GM18498 (cell line): Measurements from ENCODE around the gene ARMC5.
"Not testable (repeated sequence)": the region's sequence is repeated elsewhere in the genome, so short reads cannot be mapped to it uniquely, and the experiment has no call there.

Experiments
- ATAC-seq: cut with Tn5 transposase; IDR thresholded peaks from one replicate; pipeline ENCODE4 v1.9.1; 2021; ENCODE audit warnings: mild to moderate bottlenecking, moderate library complexity; ENCODE audit not compliant: unreplicated experiment

The ARMC5 gene

DNA sequence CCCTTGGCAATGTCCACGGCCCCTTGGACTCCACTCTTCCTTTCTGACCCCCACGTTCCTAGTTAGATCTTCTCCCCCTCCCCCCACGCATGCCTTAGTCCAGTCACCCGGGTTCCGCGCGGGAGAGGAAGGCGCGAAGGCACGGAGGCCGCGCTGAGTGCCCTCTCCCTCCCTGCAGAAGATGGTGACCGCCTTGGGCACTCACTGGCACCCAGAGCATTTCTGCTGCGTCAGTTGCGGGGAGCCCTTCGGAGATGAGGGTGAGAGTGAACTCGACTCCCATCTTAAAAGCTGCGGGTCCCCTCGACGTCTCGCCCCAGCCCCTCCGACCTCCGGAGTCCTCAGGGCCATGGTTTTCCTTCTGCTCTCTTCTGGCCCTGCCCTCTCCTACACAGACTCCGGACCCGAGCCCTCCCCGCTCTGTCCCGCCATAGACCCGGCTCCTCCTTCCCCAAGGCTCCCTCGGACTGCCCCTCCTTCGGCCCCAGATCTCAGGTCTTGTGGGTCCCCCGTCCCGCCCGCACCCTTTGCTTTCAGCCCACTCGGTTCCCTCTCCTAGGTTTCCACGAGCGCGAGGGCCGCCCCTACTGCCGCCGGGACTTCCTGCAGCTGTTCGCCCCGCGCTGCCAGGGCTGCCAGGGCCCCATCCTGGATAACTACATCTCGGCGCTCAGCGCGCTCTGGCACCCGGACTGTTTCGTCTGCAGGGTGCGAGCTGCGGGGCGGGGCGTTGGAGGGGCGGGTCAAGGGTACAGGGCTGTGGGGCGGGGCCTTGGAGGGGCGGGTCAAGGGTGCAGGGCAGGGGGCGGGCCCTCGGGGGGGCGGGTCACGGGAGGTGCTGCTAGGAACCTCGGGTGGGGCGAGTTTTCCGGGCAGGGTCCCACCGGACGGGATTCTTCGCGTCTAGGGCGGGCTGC, 17.3 kb downstream of the ARMC5 start:
- peak; percentile 63 for ATAC-seq

DNA sequence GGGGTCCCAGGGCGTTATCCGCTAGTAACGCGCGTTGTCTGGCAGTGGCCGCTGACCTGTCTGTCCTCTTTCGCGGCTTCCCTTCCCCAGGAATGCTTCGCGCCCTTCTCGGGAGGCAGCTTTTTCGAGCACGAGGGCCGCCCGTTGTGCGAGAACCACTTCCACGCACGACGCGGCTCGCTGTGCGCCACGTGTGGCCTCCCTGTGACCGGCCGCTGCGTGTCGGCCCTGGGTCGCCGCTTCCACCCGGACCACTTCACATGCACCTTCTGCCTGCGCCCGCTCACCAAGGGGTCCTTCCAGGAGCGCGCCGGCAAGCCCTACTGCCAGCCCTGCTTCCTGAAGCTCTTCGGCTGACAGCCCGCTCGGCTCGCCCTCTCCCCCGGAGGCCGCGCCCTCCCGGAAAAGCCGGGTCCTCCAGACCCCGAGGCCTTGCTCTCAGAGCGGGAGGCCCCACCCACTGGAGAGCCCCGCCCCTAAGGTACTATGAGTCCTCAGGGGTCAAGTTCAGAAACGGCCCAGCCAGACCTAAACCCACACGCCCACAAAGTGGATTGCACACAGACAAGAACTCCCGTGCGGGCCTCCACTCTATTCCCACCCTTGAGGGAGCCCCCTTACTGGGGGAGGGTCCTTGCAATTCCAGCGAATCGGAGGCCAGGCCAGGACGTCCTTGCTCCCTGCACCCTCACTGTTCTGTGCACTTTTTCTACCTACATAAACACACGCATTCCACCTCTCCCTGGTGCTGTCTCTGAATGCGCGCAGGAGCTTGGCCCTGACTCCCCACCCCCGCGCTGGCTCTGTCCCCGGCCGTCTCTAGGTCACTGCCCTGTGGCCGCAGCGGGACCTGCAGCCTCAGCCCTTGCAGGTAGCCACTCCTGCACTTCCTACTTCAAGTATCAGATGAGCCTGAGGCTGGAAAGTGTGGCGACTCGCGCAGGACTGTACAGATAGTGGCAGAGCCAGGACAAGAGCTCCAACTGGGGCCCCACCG, 18.2 kb downstream of the ARMC5 start:
- peak; percentile 30 for ATAC-seq

DNA sequence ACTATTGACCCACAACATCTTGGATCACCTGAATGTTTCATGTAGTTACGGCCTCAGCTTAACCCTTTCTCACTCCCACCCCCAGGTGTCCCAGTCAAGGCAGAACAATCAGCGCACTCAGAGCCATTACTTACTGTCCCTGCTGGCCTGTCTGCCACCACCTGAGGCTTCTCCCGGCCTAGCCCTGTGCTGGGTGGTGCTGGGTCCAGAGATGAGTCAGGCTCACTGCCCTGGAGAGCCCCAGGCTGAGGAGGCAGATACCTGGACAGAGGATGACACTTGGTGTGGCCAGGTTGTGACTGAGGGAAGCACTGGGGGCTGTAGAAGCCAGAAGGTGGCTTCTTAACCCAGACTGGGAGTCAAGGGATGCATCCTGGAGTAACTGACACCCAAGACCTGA, 19.7 kb downstream of the ARMC5 start:
- ATAC-seq: no peak

DNA sequence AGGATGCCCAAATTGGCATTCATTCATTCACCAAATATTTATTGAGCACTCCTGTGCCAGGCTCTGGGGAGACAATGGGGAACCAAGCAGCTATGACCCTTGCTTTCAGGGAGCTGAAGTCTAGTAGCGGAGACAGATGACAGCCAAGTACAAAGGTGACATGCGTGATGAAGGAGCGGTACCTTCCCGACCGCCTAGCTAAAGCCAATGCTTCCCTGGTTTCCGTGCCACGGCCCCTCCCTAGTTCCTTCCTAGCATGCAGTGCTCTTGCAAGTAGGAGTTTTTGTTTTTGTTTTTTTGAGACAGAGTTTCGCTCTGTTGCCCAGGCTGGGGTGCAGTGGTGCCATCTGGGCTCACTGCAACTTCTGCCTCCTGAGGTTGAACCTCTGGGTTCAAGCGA, 20.4 kb downstream of the ARMC5 start:
- ATAC-seq: no peak

GRCh38 chr16:31480851-31481536, 21.7 kb downstream of the ARMC5 start:
- ATAC-seq: no peak

- no peak for ATAC-seq
Measured at GRCh38 chr16:31483081-31483480, 23.8 kb downstream of the ARMC5 start, which contains the start of gene SLC5A2. Gene SLC5A2, plus strand, starts transcription at chr16:31483123. Its CDS starts 14 bp downstream, at chr16:31483137.

DNA sequence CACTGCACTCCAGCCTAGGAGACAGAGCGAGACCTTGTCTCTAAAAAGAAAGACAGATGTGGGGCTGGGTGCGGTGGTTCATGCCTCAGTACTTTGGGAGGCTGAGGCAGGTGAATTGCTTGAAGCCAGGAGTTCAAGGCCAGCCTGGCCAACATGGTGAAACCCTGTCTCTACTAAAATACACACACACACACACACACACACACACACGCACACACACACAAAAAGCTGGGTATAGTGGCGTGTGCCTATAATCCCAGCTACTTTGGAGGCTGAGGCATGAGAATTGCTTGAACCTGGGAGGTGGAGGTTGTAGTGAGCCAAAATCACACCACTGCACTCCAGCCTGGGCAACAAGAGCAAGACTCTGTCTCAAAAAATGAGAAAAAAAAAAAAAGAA, 24.7 kb downstream of the ARMC5 start:
- not testable (repeated sequence) for ATAC-seq

DNA sequence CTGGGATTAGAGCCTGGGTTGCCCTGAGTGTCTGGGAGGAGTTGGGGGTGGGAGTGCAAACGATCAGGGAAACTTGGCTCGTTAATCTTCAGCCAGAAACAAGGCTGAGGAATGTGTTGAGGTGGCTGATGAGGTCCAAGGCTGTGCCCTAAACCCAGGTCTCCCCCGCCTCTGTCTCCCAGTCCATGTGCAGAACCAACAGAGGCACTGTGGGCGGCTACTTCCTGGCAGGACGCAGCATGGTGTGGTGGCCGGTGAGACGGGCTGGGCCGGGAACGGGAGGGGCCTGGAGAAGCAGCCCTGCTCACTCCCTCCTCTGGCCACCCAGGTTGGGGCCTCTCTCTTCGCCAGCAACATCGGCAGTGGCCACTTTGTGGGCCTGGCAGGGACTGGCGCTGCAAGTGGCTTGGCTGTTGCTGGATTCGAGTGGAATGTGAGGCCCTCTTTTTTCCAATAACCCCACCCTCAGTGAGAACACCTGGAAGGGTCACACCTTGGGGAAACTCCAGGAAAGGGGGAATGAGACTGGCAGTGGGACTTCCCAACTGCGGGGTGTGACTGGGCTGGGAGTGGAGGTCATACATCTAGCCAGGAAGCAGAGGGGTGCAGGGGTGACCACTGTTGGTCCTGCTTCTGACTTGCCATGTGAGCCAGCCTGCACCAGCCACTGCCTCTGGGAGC, 25.3 kb downstream of the ARMC5 start:
- ATAC-seq: no peak

DNA sequence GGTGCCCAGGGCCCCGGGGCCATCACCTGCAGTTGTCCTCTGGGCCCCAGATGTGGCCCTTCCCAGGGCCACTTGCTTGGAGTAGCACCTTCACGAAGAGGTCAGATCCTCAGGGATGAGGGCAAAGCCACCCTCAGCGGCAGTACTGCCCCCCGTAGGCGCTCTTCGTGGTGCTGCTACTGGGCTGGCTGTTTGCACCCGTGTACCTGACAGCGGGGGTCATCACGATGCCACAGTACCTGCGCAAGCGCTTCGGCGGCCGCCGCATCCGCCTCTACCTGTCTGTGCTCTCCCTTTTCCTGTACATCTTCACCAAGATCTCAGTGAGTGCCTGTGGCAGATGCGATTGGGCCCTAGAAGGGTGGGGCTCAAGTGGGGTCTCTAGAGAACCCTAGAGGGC, 26.3 kb downstream of the ARMC5 start:
- ATAC-seq: no peak

- ATAC-seq: no peak
Measured at GRCh38 chr16:31486045-31486444, 26.7 kb downstream of the ARMC5 start.

- no peak for ATAC-seq
Measured at GRCh38 chr16:31487071-31487719, 27.9 kb downstream of the ARMC5 start.

DNA sequence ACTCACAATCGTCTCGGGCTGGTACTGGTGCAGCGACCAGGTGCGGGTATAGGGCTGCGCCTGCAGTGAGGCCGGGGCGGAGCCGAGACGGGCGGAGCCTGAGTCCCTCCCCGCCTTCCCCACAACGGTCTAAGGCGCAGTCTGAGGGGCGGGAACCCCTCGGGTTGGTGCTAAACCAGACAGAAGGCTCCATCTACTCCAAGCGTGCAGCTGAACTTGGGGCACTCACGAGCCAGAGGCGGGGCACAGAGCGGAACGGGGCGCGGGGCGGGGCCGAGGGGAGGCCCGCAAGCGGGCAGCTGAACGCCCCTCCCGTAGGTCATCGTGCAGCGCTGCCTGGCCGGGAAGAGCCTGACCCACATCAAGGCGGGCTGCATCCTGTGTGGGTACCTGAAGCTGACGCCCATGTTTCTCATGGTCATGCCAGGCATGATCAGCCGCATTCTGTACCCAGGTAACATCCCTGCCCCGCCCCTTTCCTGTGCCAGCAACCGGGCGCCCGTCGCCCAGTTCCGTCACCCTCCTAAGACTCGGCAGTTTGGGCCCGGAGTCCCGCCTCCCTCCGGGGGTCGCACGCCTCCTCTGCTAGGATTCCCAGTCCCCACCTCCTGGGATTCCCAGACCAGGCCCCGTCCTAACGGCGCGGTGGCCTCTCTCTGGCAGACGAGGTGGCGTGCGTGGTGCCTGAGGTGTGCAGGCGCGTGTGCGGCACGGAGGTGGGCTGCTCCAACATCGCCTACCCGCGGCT, 28.6 kb downstream of the ARMC5 start:
- peak; percentile 85 for ATAC-seq

DNA sequence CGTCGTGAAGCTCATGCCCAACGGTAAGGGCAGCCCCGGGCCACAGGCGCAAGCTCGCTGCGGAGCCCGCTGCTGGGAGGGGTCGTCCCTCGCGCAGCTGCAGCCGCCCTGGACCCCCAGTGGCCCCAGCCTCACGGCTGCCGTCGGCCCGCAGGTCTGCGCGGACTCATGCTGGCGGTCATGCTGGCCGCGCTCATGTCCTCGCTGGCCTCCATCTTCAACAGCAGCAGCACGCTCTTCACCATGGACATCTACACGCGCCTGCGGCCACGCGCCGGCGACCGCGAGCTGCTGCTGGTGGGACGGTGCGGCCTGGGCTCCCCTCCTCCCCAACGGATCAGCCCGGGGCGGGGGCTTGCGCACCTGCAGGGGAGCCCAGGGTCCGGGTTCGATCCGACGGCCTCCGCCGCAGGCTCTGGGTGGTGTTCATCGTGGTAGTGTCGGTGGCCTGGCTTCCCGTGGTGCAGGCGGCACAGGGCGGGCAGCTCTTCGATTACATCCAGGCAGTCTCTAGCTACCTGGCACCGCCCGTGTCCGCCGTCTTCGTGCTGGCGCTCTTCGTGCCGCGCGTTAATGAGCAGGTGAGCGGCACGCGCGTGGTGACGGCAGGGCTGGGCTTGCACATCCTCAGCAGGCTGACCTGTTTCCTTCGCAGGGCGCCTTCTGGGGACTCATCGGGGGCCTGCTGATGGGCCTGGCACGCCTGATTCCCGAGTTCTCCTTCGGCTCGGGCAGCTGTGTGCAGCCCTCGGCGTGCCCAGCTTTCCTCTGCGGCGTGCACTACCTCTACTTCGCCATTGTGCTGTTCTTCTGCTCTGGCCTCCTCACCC, 29.4 kb downstream of the ARMC5 start:
- ATAC-seq: no peak

- ATAC-seq: no peak
Measured at GRCh38 chr16:31489298-31489564, 29.9 kb downstream of the ARMC5 start.

DNA sequence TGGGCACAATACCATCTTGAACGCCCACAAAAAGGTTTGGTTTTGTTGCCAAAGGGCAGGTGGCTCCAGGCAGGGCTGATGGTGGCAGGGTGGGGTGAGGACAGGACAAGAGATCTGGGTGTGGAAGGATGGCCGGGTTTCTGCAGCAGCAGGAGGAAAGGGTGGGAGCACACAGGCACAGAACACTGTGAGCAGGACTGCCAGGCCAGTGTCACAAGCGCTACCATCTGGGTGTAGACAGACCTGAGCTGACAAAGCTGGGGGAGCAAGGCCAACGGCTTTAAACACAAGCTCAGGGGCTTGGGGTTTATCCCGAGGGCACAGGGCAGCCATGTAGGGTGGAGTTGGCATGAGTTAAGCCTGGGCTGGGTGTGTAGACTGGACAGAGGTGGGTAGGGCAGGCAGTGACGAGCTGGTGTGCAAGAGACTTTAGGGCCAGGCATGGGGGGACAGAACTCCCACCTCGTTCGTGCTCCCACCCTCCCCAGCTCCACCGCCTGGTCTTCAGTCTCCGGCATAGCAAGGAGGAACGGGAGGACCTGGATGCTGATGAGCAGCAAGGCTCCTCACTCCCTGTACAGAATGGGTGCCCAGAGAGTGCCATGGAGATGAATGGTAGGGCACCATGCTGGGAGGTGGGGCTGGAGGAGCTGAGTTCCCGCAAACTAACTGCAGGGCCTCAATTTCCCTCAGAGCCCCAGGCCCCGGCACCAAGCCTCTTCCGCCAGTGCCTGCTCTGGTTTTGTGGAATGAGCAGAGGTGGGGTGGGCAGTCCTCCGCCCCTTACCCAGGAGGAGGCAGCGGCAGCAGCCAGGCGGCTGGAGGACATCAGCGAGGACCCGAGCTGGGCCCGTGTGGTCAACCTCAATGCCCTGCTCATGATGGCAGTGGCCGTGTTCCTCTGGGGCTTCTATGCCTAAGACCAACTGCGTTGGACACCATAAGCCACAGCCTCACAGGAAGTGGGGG, 30.6 kb downstream of the ARMC5 start:
- ATAC-seq: no peak

DNA sequence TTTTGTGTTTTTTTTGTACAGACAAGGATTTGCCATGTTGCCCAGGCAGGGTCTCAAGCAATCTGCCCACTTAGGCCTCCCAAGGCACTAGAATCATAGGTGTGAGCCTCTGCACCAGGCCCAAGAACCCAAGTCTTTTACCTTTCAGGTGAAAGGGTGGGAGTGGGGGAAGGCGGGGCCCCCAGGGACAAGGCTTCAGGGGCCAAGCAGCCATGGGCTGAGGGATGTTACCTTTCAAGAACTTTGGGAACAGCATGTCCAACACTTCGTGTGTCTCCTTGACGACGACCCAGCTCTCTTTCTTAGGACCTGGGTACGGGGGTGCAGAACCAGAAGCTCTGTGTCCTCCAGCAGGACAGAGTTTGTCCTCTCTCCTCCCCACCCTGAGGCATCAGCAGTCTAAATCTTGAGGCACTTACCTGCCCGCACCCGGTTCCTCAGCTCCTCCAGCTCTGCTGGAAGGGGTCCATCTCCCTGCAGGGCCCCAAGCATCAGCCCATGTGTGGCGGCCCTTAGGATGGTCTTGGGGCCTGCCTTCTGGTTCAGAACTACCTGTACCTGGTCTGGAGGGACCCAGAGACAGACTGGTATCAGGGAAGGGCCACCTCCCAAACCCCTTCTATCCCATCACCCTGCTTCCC, 32.6 kb downstream of the ARMC5 start:
- ATAC-seq: no peak
